ENCODE results near the gene CMTM7.

CMTM7 gene

GRCh38 chr3:32421185-32421584 lies 29.5 kb downstream of the CMTM7 start:
- Histone ChIP-seq H3K79me2 (ENCODE audit: low read length) (peaks cover 66% of the 10 kb centered on the region), H4K20me1 (ENCODE audit: insufficient read depth, low read length) (no peaks in the 10 kb centered on the region), H3K36me3 (replicated peaks; ENCODE audit: low read depth, low read length) (peaks cover 5% of the 10 kb centered on the region), H3K4me1 (ENCODE audit: low read length) (peaks cover 75% of the 10 kb centered on the region), H3K4me3 (ENCODE audit: low read length) (peak overlapping the region; percentile 49; the same call in 1 of the 2 replicates), H3K9me3 (ENCODE audit: insufficient read depth, low read length) (no peaks in the 10 kb centered on the region), H3K27me3 (ENCODE audit: low read depth, low read length) (no peaks in the 10 kb centered on the region), H3K4me2 (ENCODE audit: low read length) (peak overlapping the region; percentile 71), H3K9ac (ENCODE audit: low read length) (peak overlapping the region; percentile 51; the same call in 1 of the 2 replicates), H3K27ac (ENCODE audit: low read length) (peak overlapping the region; percentile 90), H2AFZ (ENCODE audit: low read depth, low read length) (no peak overlapping the region)
- TF ChIP-seq EZH2phosphoT487 (IDR thresholded peaks at IDR 0.05; ENCODE audit: low read depth), result no peak

- no peak overlapping the region for H2AFZ ChIP-seq (ENCODE audit: low read depth, low read length)
- H3K4me1 ChIP-seq (ENCODE audit: low read length), result peaks cover 75% of the 10 kb centered on the region
- peak overlapping the region; percentile 71 for H3K4me2 ChIP-seq (ENCODE audit: low read length)
- H3K27ac ChIP-seq (ENCODE audit: low read length), result peak overlapping the region; percentile 90
- H3K79me2 ChIP-seq (ENCODE audit: low read length), result peaks cover 65% of the 10 kb centered on the region
- TF ChIP-seq CTCF (IDR thresholded peaks at IDR 0.05; ENCODE audit: low read depth, low read length) (no peak), EZH2phosphoT487 (IDR thresholded peaks at IDR 0.05; ENCODE audit: low read depth) (no peak)
- H3K4me3 ChIP-seq (ENCODE audit: low read length), result peak overlapping the region; percentile 36; the same call in 1 of the 2 replicates
- H3K36me3 ChIP-seq (replicated peaks; ENCODE audit: low read depth, low read length), result peaks cover 5% of the 10 kb centered on the region
- H3K9me3 ChIP-seq (ENCODE audit: insufficient read depth, low read length), result no peaks in the 10 kb centered on the region
- no peaks in the 10 kb centered on the region for H3K27me3 ChIP-seq (ENCODE audit: low read depth, low read length)
- H4K20me1 ChIP-seq (ENCODE audit: insufficient read depth, low read length), result no peaks in the 10 kb centered on the region
- peak overlapping the region; percentile 51; the same call in 1 of the 2 replicates for H3K9ac ChIP-seq (ENCODE audit: low read length)
These were observed 30.6 kb downstream of the CMTM7 start for GRCh38 chr3:32421991-32422859.

GRCh38 chr3:32422943-32423342 lies 31.3 kb downstream of the CMTM7 start:
- Histone ChIP-seq H3K4me2 (ENCODE audit: low read length) (peak overlapping the region; percentile 71), H3K27ac (ENCODE audit: low read length) (peak overlapping the region; percentile 90), H3K9ac (ENCODE audit: low read length) (peak overlapping the region; percentile 47)

GRCh38 chr3:32423534-32423933 lies 31.9 kb downstream of the CMTM7 start:
- Histone ChIP-seq H3K9ac (ENCODE audit: low read length) (peak overlapping the region; percentile 47), H3K27me3 (ENCODE audit: low read depth, low read length) (no peaks in the 10 kb centered on the region), H3K4me3 (ENCODE audit: low read length) (peak overlapping the region; percentile 36), H3K27ac (ENCODE audit: low read length) (peak overlapping the region; percentile 90), H3K4me2 (ENCODE audit: low read length) (peak overlapping the region; percentile 71), H2AFZ (ENCODE audit: low read depth, low read length) (0 out of 2 replicates have a peak overlapping the region, but pooled peaks have one; percentile 31), H3K36me3 (replicated peaks; ENCODE audit: low read depth, low read length) (peaks cover 2% of the 10 kb centered on the region), H3K9me3 (ENCODE audit: insufficient read depth, low read length) (no peaks in the 10 kb centered on the region), H4K20me1 (ENCODE audit: insufficient read depth, low read length) (no peaks in the 10 kb centered on the region), H3K79me2 (ENCODE audit: low read length) (peaks cover 65% of the 10 kb centered on the region), H3K4me1 (ENCODE audit: low read length) (peaks cover 80% of the 10 kb centered on the region)
- no peak for TF ChIP-seq CTCF (IDR thresholded peaks at IDR 0.05; ENCODE audit: low read depth, low read length)
- TF ChIP-seq EZH2phosphoT487 (IDR thresholded peaks at IDR 0.05; ENCODE audit: low read depth), result no peak

More at GRCh38 chr3:32422943-32423342, 31.3 kb downstream of the CMTM7 start:
- TF ChIP-seq EZH2phosphoT487 (IDR thresholded peaks at IDR 0.05; ENCODE audit: low read depth) (no peak), CTCF (IDR thresholded peaks at IDR 0.05; ENCODE audit: low read depth, low read length) (no peak)
- Histone ChIP-seq H3K79me2 (ENCODE audit: low read length) (peaks cover 65% of the 10 kb centered on the region), H3K27me3 (ENCODE audit: low read depth, low read length) (no peaks in the 10 kb centered on the region), H3K4me1 (ENCODE audit: low read length) (peaks cover 77% of the 10 kb centered on the region), H3K4me3 (ENCODE audit: low read length) (peak overlapping the region; percentile 36), H2AFZ (ENCODE audit: low read depth, low read length) (no peak overlapping the region), H3K36me3 (replicated peaks; ENCODE audit: low read depth, low read length) (peaks cover 5% of the 10 kb centered on the region), H4K20me1 (ENCODE audit: insufficient read depth, low read length) (no peaks in the 10 kb centered on the region), H3K9me3 (ENCODE audit: insufficient read depth, low read length) (no peaks in the 10 kb centered on the region)

All from OCI-LY3 (cell line).